ENCODE results near the gene TMEM232.
"Not testable (repeated sequence)": the region's sequence is repeated elsewhere in the genome, so short reads cannot be mapped to it uniquely, and the experiment has no call there.

The TMEM232 gene

GRCh38 chr5:110751902-110752762 lies 25.7 kb upstream of the TMEM232 start:
- FAIRE-seq (peak; percentile 98), DNase-seq (ENCODE audit: insufficient read length, low spot score) (peak; percentile 23)
- TF ChIP-seq TAF1 (IDR thresholded peaks at IDR 0.05; ENCODE audit: low read depth, low read length) (peak; percentile 60; the same call in 1 of the 2 replicates), POU2F2 (IDR thresholded peaks at IDR 0.05; ENCODE audit: low read depth, low read length) (peak; percentile 97), PAX5 (IDR thresholded peaks at IDR 0.05; ENCODE audit: insufficient read depth, low read length, severe bottlenecking) (no peak), POLR2A (IDR thresholded peaks at IDR 0.05; ENCODE audit: low read depth, low read length) (peak; percentile 81), SPI1 (IDR thresholded peaks at IDR 0.05; ENCODE audit: low read depth, low read length) (peak; percentile 32; the same call in 1 of the 2 replicates), POLR2AphosphoS5 (IDR thresholded peaks at IDR 0.05; ENCODE audit: low read depth, low read length) (peak; percentile 82; the same call in 1 of the 2 replicates)

GRCh38 chr5:110738812-110739651 lies 12.6 kb upstream of the TMEM232 start, which contains the start of gene SLC25A46:
Gene SLC25A46 (plus strand): TSS chr5:110739007. CDS start chr5:110739120, 113 bp downstream.
- TF ChIP-seq POU2F2 (IDR thresholded peaks at IDR 0.05; ENCODE audit: low read depth, low read length) (peak; percentile 11), POLR2AphosphoS5 (IDR thresholded peaks at IDR 0.05; ENCODE audit: low read depth, low read length) (peak; percentile 95), TAF1 (IDR thresholded peaks at IDR 0.05; ENCODE audit: low read depth, low read length) (peak; percentile 86), PAX5 (IDR thresholded peaks at IDR 0.05; ENCODE audit: insufficient read depth, low read length, severe bottlenecking) (no peak), SPI1 (IDR thresholded peaks at IDR 0.05; ENCODE audit: low read depth, low read length) (peak; percentile 11; the same call in 1 of the 2 replicates), POLR2A (IDR thresholded peaks at IDR 0.05; ENCODE audit: low read depth, low read length) (peak; percentile 83)
- FAIRE-seq (peak; percentile 96), DNase-seq (ENCODE audit: insufficient read length, low spot score) (peak; percentile 58)

- TF ChIP-seq SPI1 (IDR thresholded peaks at IDR 0.05; ENCODE audit: low read depth, low read length) (no peak), POU2F2 (IDR thresholded peaks at IDR 0.05; ENCODE audit: low read depth, low read length) (no peak), PAX5 (IDR thresholded peaks at IDR 0.05; ENCODE audit: insufficient read depth, low read length, severe bottlenecking) (no peak), POLR2AphosphoS5 (IDR thresholded peaks at IDR 0.05; ENCODE audit: low read depth, low read length) (no peak; the same call in 1 of the 2 replicates), TAF1 (IDR thresholded peaks at IDR 0.05; ENCODE audit: low read depth, low read length) (no peak), POLR2A (IDR thresholded peaks at IDR 0.05; ENCODE audit: low read depth, low read length) (no peak; the same call in 1 of the 2 replicates)
- FAIRE-seq: no peak
- DNase-seq (ENCODE audit: insufficient read length, low spot score): peak; percentile 30
Observed at GRCh38 chr5:110738503-110738811, 12.0 kb upstream of the TMEM232 start.

GRCh38 chr5:110736753-110737152 lies 10.3 kb upstream of the TMEM232 start:
- DNase-seq (ENCODE audit: insufficient read length, low spot score) (no peak), FAIRE-seq (peak; percentile 57)
- TF ChIP-seq SPI1 (IDR thresholded peaks at IDR 0.05; ENCODE audit: low read depth, low read length): peak; percentile 33; the same call in 1 of the 2 replicates
- TF ChIP-seq POLR2AphosphoS5 (IDR thresholded peaks at IDR 0.05; ENCODE audit: low read depth, low read length): no peak
- no peak for TF ChIP-seq POU2F2 (IDR thresholded peaks at IDR 0.05; ENCODE audit: low read depth, low read length)

GRCh38 chr5:110735556-110735955 lies 9.1 kb upstream of the TMEM232 start:
- DNase-seq (ENCODE audit: insufficient read length, low spot score): no peak
- no peak for FAIRE-seq
- TF ChIP-seq POLR2AphosphoS5 (IDR thresholded peaks at IDR 0.05; ENCODE audit: low read depth, low read length) (no peak), PAX5 (IDR thresholded peaks at IDR 0.05; ENCODE audit: insufficient read depth, low read length, severe bottlenecking) (no peak), POU2F2 (IDR thresholded peaks at IDR 0.05; ENCODE audit: low read depth, low read length) (no peak), SPI1 (IDR thresholded peaks at IDR 0.05; ENCODE audit: low read depth, low read length) (no peak), POLR2A (IDR thresholded peaks at IDR 0.05; ENCODE audit: low read depth, low read length) (no peak)

- DNase-seq (ENCODE audit: insufficient read length, low spot score) (no peak), FAIRE-seq (no peak)
- TF ChIP-seq POLR2AphosphoS5 (IDR thresholded peaks at IDR 0.05; ENCODE audit: low read depth, low read length): no peak
- no peak for TF ChIP-seq TAF1 (IDR thresholded peaks at IDR 0.05; ENCODE audit: low read depth, low read length)
- TF ChIP-seq POU2F2 (IDR thresholded peaks at IDR 0.05; ENCODE audit: low read depth, low read length): no peak
- TF ChIP-seq SPI1 (IDR thresholded peaks at IDR 0.05; ENCODE audit: low read depth, low read length): no peak
- no peak for TF ChIP-seq POLR2A (IDR thresholded peaks at IDR 0.05; ENCODE audit: low read depth, low read length)
- no peak for TF ChIP-seq PAX5 (IDR thresholded peaks at IDR 0.05; ENCODE audit: insufficient read depth, low read length, severe bottlenecking)
Observed at GRCh38 chr5:110734101-110734500, 7.6 kb upstream of the TMEM232 start.

GRCh38 chr5:110731499-110731898 lies 5.0 kb upstream of the TMEM232 start:
- FAIRE-seq; DNase-seq (ENCODE audit: insufficient read length, low spot score): not testable (repeated sequence)

- DNase-seq (ENCODE audit: insufficient read length, low spot score): no peak
- no peak for TF ChIP-seq POLR2A (IDR thresholded peaks at IDR 0.05; ENCODE audit: low read depth, low read length)
- no peak for TF ChIP-seq POU2F2 (IDR thresholded peaks at IDR 0.05; ENCODE audit: low read depth, low read length)
- no peak for TF ChIP-seq SPI1 (IDR thresholded peaks at IDR 0.05; ENCODE audit: low read depth, low read length)
- no peak for TF ChIP-seq POLR2AphosphoS5 (IDR thresholded peaks at IDR 0.05; ENCODE audit: low read depth, low read length)
- TF ChIP-seq TAF1 (IDR thresholded peaks at IDR 0.05; ENCODE audit: low read depth, low read length): no peak
- no peak for TF ChIP-seq PAX5 (IDR thresholded peaks at IDR 0.05; ENCODE audit: insufficient read depth, low read length, severe bottlenecking)
- FAIRE-seq: no peak
Observed at GRCh38 chr5:110727025-110727314, 499 bp upstream of the TMEM232 start.

- DNase-seq (ENCODE audit: insufficient read length, low spot score) (no peak), FAIRE-seq (no peak)
- no peak for TF ChIP-seq TAF1 (IDR thresholded peaks at IDR 0.05; ENCODE audit: low read depth, low read length)
- TF ChIP-seq POU2F2 (IDR thresholded peaks at IDR 0.05; ENCODE audit: low read depth, low read length): no peak
- TF ChIP-seq POLR2A (IDR thresholded peaks at IDR 0.05; ENCODE audit: low read depth, low read length): no peak
- no peak for TF ChIP-seq PAX5 (IDR thresholded peaks at IDR 0.05; ENCODE audit: insufficient read depth, low read length, severe bottlenecking)
Observed at GRCh38 chr5:110718311-110718710, 8.2 kb downstream of the TMEM232 start.
